Subcutaneous adipose tissue (tissue), 4 donors: ENCODE data around the gene CSNK2A1. TPM values are rescaled to one million over a fixed set of nuclear protein-coding genes. Genes with fewer than 3 reads are reported as not detected.

ENCODE experiments used
- total RNA-seq, 4 donors: library from RNA; depleted of rRNA; stranded (reverse); fragments of >200 nt; gene quantifications; one replicate each; pipeline ENCODE4 v1.1.0, GENCODE V29; 2016
- TF ChIP-seq, protein P1 (sequence below): fragments of 450-650 bp; IDR thresholded peaks from one replicate; pipeline ENCODE4 v1.5.1; 2016; ENCODE audit warnings: low read depth, mild to moderate bottlenecking, control low read depth, antibody characterized with exemption, moderate library complexity

The CSNK2A1 gene
- total RNA-seq, 4 donors from 2014 or later = 63.0 to 103 (median 78.3) TPM

DNA sequence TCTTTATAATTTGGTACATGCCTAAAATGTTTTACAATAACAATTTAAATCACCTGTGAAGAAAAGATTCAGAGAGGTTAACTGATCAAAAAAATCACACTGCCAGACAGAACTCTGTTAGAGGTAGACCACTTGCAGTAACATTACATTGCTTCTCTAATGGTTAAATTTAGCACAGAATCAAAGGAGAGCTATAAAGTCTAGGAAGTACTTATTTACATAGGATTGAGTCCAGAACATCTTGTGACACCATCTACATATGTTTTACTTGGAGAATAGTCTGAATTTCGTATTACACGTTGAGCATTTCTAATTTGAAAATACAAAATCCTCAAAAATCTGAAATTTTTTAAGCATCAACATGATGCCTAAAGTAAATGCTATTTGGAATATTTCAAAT, 64.1 kb downstream of the CSNK2A1 start:
- TF ChIP-seq, protein P1, sequence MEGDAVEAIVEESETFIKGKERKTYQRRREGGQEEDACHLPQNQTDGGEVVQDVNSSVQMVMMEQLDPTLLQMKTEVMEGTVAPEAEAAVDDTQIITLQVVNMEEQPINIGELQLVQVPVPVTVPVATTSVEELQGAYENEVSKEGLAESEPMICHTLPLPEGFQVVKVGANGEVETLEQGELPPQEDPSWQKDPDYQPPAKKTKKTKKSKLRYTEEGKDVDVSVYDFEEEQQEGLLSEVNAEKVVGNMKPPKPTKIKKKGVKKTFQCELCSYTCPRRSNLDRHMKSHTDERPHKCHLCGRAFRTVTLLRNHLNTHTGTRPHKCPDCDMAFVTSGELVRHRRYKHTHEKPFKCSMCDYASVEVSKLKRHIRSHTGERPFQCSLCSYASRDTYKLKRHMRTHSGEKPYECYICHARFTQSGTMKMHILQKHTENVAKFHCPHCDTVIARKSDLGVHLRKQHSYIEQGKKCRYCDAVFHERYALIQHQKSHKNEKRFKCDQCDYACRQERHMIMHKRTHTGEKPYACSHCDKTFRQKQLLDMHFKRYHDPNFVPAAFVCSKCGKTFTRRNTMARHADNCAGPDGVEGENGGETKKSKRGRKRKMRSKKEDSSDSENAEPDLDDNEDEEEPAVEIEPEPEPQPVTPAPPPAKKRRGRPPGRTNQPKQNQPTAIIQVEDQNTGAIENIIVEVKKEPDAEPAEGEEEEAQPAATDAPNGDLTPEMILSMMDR = no peak

DNA sequence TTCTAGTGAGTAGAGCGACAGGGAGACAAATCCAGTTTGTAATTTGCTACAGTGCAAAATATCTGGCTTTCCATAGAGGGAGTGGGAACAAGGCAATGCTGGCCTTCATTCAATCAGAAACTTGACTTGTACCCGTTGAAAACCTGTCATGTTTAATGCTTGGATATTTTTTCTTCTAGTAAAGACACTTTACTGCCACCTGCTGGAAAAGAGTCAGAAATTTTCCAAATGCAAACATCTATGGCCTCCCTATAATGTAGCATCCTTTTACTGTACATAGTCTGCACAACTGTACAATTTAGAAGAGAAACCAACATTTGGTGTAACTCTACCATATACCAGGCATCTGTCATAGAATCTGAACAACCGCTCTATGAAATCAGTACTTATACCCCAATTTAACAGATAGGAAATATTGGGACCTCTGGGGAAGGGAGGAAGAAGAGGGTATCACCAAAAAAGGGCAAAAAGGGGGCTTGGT, 64.6 kb downstream of the CSNK2A1 start:
- TF ChIP-seq, protein P1 = no peak

DNA sequence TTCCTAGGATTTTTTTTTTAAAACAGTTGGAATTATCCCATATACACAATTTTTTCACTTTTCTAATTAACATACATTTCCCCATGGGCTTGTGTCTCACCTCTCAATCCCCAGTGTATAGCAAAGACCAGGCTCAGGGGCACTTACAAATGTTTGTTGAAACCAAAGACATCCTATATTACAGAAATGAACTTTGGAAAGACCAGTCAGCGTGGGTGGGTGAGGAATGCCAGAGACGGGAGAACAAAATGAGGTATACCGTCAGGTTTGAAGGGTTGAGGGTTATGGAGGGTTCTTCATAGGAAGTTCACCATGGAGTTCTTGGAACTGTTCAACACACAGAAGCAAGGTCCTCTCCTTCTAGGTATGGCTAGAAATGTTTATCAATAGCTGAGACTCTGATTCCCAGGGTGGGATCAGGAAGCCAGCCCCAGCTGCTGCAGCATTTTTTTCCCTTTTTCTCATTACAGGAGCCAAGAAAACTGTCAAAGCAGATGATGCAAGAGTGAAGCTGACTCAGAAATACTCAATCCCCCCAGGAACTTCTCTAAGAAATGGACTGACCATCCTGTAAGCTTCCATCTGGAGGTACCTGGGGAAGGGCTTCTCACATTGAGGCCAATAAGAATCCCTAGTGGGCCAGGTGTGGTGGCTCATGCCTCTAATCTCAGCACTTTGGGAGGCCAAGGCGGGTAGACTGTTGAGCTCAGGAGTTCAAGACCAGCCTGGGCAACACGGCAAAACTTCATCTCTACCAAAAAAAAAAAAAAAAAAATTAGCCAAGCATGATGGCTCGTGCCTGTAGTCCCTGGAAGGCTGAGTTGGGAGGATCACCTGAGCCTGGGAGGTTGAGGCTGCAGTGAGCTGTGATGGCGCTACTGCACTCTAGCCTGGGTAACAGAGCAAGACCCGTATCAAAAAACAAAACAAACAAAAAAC, 65.3 kb downstream of the CSNK2A1 start:
- TF ChIP-seq, protein P1 = no peak

DNA sequence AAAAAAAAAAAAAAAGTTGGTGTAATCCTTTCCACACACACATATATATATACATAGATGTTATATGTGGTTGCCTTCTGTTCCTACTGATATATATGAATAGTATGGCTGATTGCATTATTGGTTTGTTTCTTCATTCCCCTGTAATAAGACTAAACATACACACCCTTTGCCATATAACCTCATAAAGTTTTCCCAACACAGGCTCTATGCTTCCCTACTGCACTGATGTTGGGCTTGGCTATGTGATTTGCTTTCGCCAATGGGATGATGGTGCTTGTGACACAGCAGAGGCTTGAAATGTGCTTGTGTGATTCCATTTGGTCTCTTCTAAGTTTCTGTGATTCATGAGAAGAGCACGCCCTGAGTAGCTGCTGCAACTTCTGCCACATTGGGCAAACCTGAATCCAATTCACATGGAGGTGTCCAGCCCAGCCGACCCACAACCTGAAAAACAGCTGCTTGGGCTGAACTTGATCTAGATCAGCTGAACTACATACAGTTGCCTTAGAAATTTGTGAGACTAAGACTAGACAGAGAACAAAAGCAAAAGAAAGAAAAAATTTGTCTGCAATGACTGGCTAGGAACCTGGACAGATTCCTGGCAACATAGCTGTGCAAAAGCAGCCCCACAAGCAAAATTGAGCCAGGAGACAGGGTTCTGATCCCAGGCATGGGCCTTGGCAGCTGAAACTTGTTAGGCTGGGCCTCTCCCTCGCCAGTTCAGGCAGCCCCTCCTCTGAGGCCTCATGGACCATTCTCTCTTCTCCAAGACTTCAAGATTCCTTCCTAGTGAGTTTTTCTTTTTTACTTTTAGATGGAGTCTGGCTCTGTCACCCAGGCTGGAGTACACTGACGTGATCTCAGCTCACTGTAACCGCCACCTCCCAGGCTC, 67.9 kb downstream of the CSNK2A1 start:
- TF ChIP-seq, protein P1 = no peak

DNA sequence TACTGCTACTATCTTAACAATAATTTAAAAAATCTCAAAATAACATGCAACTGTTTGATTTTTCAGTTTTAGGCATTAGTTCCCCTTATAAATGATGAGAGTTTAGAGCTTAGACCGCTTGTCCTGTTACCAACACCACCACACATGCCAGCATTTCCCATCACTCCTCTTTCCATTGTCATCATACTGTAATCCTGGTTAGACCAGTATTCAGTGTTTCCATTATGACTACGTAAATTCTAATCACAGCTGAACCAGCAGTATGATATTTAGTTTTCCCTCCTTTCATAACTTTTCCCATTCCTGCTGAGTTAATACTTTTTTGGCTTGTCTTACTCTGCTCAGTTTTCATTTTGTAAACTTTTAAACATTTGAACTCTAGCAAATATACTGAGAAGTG, 69.0 kb downstream of the CSNK2A1 start:
- TF ChIP-seq, protein P1 = no peak

DNA sequence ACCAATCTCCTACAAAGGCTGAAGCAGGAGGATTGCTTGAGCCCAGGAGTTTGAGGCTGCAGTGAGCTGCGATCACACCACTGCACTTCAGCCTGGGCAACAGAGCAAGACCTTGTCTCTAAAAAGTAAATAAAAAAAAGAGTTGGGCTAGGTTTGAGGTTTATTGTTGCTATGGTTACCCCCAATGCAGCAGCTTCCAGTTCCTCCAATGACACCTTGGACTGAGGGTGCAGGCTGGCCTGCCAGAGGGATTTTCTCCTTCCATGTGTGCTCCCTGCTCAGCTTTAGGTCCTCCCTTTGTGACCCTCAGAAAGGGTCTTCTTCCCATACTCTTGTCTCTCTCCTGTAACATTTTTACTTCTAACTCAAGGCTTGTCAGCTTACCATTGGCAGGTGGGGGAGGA, 70.7 kb downstream of the CSNK2A1 start:
- TF ChIP-seq, protein P1 = no peak
